Right lobe of liver (tissue), 6 donors: ENCODE measurements around the gene NCAPD3. TPM values are rescaled to one million over a fixed set of nuclear protein-coding genes. Genes with fewer than 3 reads are reported as not detected.

Experiments used
- ATAC-seq, 4 donors: fragments of 200-7000 bp; cut with Tn5 transposase; one replicate each; pipeline ENCODE4 v1.9.1; 2020; ENCODE audit warnings: mild to moderate bottlenecking in 4 of 4, moderate library complexity in 4 of 4
- DNase-seq, 3 donors: peaks; one replicate each; pipeline ENCODE4 v3.0.0-alpha.2; 2020
- H3K27ac ChIP-seq, 3 donors: fragments of 200-600 bp; one replicate each; pipeline ENCODE4 v1.8.0; 2022
- H3K27me3 ChIP-seq, 2 donors: fragments of 200-600 bp; one replicate each; pipeline ENCODE4 v1.8.0; 2022
- H3K36me3 ChIP-seq, 4 donors: fragments of 200-600 bp; sonication (generic) in 1 of 4; one replicate each; pipeline versions ENCODE4 v1.5.1 to v1.8.0; 2017 to 2022; ENCODE audit warnings: control low read depth in 1 of 4
- H3K4me1 ChIP-seq, 4 donors: fragments of 200-600 bp; sonication (generic) in 1 of 4; one replicate each; pipeline versions ENCODE4 v1.5.1 to v1.8.0; 2017 to 2022; ENCODE audit warnings: control low read depth in 1 of 4
- H3K4me3 ChIP-seq, 3 donors: fragments of 200-600 bp; one replicate each; pipeline ENCODE4 v1.8.0; 2022
- H3K9me3 ChIP-seq, 4 donors: fragments of 200-600 bp; sonication (generic) in 1 of 4; one replicate each; pipeline versions ENCODE4 v1.5.1 to v1.8.0; 2017 to 2022; ENCODE audit warnings: control low read depth in 1 of 4
- POLR2A ChIP-seq: fragments of 450-650 bp; IDR thresholded peaks from one replicate; pipeline ENCODE4 v1.6.1; 2017; ENCODE audit warnings: antibody characterized with exemption, mild to moderate bottlenecking
- WGBS: methylation state at CpG from one replicate; pipeline ENCODE4 v1.1.6; 2018; ENCODE audit warnings: low coverage, low lambda C conversion rate; ENCODE audit not compliant: insufficient coverage; ENCODE audit errors: missing lambda C conversion rate; 5-methylcytosine and 5-hydroxymethylcytosine counted together
- intact Hi-C, 2 donors: fragments of 100-400 bp; cut with DNase I; formaldehyde crosslinking; loops; one replicate each; pipeline versions ENCODE4 v1.11.2 to v1.14.1; 2022
- total RNA-seq, 6 experiments: library from RNA; depleted of rRNA in 2 of 6; stranded (reverse); fragments of >200 nt in 2 of 6; fragmentation: NEBNext Ultra II Directional in 3 of 6; extraction: Animal tissue kit (Norgen Biotek cat#: 25700) in 3 of 6; gene quantifications; one replicate each; pipeline versions ENCODE4 v1.1.0 to v1.2.4, GENCODE V29; 2016 to 2023
- TF ChIP-seq, protein P1 (sequence below), 4 donors: fragments of 200-600 bp in 3 of 4; fragments of 450-650 bp in 1 of 4; IDR thresholded peaks; one replicate each; pipeline versions ENCODE4 v1.5.1 to v1.8.0; 2016 to 2022; ENCODE audit warnings: antibody characterized with exemption in 4 of 4, mild to moderate bottlenecking in 2 of 4
- donor health status: DM: no; HTN: yes; CAD: no.
- donor health status: DM: no; HTN: no; CAD: no.
- donor health status: DM: no; HTN: no; CAD: no.
- donor health status: DM: no; HTN: yes; CAD: no.
- donor health status: DM: no; HTN: yes; CAD: no.

The NCAPD3 gene
- total RNA-seq, 6 experiments from 2014 or later, result 11.9 to 21.8 (median 15.5) TPM

DNA sequence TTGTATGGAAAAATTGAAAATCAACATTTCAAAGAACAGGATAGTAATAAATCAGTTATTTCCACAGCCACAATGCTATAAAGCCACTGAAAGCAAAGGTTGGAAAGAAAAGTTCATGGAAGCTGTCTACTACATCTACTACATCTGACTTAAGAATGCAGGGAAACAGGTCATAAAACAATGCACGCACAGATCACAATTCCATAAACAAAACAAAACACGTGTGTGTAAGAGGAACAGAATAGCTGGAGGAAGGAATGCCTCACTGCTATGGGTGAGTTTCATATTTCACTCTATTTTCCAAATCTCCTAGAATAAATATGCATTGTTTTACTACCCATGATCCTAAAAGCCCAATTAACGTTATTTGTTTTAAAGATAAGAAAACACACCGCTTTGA is 66.3 kb downstream of the NCAPD3 start:
- no peak for DNase-seq
- ATAC-seq, result no peak
- Histone ChIP-seq H3K36me3 (peaks cover 0 to 66% (median 19%) of the 10 kb centered on the region in 4 donors), H3K9me3 (no peaks in the 10 kb centered on the region), H3K4me1 (no peaks in the 10 kb centered on the region), H3K4me3 (no peak overlapping the region), H3K27me3 (no peaks in the 10 kb centered on the region), H3K27ac (no peak overlapping the region)
- WGBS, result 84% methylated on average over 4 of the region's 4 CpGs
- TF ChIP-seq, protein P1, sequence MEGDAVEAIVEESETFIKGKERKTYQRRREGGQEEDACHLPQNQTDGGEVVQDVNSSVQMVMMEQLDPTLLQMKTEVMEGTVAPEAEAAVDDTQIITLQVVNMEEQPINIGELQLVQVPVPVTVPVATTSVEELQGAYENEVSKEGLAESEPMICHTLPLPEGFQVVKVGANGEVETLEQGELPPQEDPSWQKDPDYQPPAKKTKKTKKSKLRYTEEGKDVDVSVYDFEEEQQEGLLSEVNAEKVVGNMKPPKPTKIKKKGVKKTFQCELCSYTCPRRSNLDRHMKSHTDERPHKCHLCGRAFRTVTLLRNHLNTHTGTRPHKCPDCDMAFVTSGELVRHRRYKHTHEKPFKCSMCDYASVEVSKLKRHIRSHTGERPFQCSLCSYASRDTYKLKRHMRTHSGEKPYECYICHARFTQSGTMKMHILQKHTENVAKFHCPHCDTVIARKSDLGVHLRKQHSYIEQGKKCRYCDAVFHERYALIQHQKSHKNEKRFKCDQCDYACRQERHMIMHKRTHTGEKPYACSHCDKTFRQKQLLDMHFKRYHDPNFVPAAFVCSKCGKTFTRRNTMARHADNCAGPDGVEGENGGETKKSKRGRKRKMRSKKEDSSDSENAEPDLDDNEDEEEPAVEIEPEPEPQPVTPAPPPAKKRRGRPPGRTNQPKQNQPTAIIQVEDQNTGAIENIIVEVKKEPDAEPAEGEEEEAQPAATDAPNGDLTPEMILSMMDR (IDR thresholded peaks at IDR 0.05), result no peak
- intact Hi-C loops, result no loop called here

DNA sequence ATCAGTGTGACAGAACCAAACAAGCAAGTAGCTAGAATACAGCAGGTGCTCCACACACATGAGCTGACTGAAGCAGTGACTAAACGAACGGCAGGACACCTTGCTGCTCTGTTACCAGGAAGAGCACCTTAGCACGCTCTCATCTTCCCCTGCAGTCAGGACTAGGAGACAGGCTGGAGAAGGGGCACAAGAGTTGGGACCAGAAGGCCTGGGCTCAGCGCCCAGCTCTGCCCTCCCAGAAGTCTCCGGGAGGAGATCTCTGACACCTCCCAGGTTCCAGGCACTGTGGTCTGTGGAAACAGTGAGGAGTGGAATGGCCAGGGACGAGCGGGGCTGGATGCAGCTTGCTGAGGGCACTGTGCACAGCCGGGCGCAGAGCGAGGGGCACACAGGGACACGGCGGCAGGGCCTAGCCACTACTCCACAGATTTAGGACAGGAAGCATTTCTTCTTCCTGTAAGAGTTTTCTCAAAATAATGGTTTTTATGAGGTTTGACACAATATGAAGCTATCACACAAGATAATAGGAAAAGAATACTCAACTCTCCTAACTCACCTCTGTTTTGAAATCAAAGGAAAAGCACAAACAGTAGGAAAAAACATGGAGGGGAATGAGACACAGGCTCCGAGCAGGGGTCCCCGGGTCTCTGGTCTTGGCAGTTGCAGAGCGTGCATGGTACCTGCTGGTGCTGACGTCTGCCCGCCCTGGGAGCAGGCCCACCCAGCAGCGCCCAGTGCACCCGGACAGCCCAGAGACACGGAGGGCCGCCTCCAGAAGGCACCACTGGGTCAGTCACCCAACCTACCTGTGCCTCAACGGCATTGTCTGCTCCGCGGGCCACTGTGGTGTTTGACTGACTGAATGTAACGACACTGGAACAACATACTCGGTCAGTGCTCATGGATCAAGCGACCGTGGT is 67.6 kb downstream of the NCAPD3 start:
- H3K27ac ChIP-seq, result no peak overlapping the region
- TF ChIP-seq, protein P1 (IDR thresholded peaks at IDR 0.05), result no peak
- no peak for TF ChIP-seq POLR2A
- intact Hi-C loops, result no loop called here
- H3K36me3 ChIP-seq, result peaks cover 0 to 59% (median 18%) of the 10 kb centered on the region in 4 donors
- no peaks in the 10 kb centered on the region for H3K4me1 ChIP-seq
- H3K4me3 ChIP-seq, result no peak overlapping the region
- no peaks in the 10 kb centered on the region for H3K27me3 ChIP-seq
- no peak for DNase-seq
- 75% methylated on average over 4 of the region's 28 CpGs for WGBS
- no peak for ATAC-seq
- H3K9me3 ChIP-seq, result no peaks in the 10 kb centered on the region

- TF ChIP-seq, protein P1 (IDR thresholded peaks at IDR 0.05), result no peak
- no peak for TF ChIP-seq POLR2A
- 93% methylated on average over 4 of the region's 16 CpGs for WGBS
- no peak for ATAC-seq
- intact Hi-C loops, result no loop called here
- H3K27me3 ChIP-seq, result no peaks in the 10 kb centered on the region
- H3K4me3 ChIP-seq, result no peak overlapping the region
- no peaks in the 10 kb centered on the region for H3K4me1 ChIP-seq
- H3K9me3 ChIP-seq, result no peaks in the 10 kb centered on the region
- H3K36me3 ChIP-seq, result peaks cover 0 to 55% (median 15%) of the 10 kb centered on the region in 4 donors
- H3K27ac ChIP-seq, result no peak overlapping the region
- DNase-seq, result no peak
Measured at GRCh38 chr11:134155456-134155855, 68.3 kb downstream of the NCAPD3 start.

GRCh38 chr11:134154441-134154840 is 69.3 kb downstream of the NCAPD3 start:
- intact Hi-C loops, result no loop called here
- Histone ChIP-seq H3K36me3 (peaks cover 0 to 47% (median 15%) of the 10 kb centered on the region in 4 donors), H3K4me1 (no peaks in the 10 kb centered on the region), H3K4me3 (no peak overlapping the region), H3K27ac (no peak overlapping the region), H3K27me3 (no peaks in the 10 kb centered on the region), H3K9me3 (no peaks in the 10 kb centered on the region)
- TF ChIP-seq, protein P1 (IDR thresholded peaks at IDR 0.05), result no peak
- no peak for TF ChIP-seq POLR2A
- DNase-seq (no peak), ATAC-seq (peak in 1 of 4 donors; percentile 11)
- 80% methylated on average over 6 of the region's 11 CpGs for WGBS
